Fibroblast of skin of back (primary cell): Measurements from ENCODE around the gene GPRASP3. TPM values are rescaled to one million over a fixed set of nuclear protein-coding genes. Genes with fewer than 3 reads are reported as not detected.
"Not testable (repeated sequence)": the region's sequence is repeated elsewhere in the genome, so short reads cannot be mapped to it uniquely, and the experiment has no call there.

Experiments used
- DNase-seq: peaks from one replicate; pipeline ENCODE4 v3.0.0-alpha.2; 2013
- polyA plus RNA-seq, 2 experiments: library from polyadenylated mRNA; unstranded; fragments of 120-200 nt; gene quantifications; one replicate each; pipeline ENCODE4 v1.2.1, GENCODE V29; 2013; ENCODE audit not compliant: insufficient read length in 2 of 2

Gene GPRASP3, protein sequence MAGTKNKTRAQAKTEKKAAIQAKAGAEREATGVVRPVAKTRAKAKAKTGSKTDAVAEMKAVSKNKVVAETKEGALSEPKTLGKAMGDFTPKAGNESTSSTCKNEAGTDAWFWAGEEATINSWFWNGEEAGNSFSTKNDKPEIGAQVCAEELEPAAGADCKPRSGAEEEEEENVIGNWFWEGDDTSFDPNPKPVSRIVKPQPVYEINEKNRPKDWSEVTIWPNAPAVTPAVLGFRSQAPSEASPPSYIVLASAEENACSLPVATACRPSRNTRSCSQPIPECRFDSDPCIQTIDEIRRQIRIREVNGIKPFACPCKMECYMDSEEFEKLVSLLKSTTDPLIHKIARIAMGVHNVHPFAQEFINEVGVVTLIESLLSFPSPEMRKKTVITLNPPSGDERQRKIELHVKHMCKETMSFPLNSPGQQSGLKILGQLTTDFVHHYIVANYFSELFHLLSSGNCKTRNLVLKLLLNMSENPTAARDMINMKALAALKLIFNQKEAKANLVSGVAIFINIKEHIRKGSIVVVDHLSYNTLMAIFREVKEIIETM
- polyA plus RNA-seq (2013, experiment 1 of 2; ENCODE audit: insufficient read length), result 3.1 TPM
- polyA plus RNA-seq (2013, experiment 2 of 2; ENCODE audit: insufficient read length), result 2.8 TPM

DNA sequence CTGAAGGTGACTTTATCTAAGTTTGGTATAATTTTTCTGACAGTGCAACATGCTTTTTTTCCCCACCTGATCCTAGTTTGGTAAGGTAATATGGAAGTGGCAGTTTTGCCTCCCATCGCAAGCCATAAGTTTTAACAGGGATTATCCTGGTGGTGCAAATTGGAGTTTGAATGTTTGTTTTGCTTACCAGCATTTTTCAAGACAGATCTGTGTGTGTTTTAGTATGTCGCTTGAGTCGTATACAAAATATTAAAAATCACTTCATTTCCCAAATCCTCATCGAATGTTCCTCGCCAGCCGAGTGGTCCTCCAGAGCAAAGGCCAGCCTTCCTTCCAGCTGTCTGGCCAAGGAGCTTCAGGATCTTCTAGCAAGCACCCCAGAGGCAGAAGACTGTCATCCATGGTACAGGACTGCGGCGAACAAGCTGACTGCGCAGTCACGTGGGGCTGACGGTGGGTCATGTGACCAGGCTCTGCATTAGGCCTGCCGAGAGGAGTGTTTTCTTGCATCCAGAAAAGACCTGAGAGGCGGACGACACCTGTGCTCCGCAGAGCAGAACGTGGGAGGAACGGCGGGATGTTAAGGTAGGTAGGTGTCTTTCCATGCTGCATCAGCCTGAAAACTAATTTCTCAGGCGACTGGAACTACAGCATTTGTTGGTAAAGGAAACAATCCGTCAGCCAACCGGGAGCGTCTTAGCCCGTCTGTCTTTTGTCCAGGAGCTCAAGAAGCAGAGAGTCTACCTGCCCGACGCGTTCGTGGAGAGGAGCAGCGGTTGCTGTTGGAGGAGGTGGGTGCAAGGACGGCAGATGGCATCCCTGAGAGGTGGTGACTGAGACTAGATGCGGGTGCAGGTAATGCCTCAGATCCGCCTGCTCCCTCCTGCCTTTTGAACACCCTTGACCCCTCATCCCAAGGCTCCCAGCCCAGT is at the start of gene GPRASP3:
TSS of gene GPRASP3 (plus strand) at position 507 of the 932 bp plus-strand sequence. CDS start 28,253 bp downstream, outside the sequence.
- DNase-seq, result peak; percentile 73

DNA sequence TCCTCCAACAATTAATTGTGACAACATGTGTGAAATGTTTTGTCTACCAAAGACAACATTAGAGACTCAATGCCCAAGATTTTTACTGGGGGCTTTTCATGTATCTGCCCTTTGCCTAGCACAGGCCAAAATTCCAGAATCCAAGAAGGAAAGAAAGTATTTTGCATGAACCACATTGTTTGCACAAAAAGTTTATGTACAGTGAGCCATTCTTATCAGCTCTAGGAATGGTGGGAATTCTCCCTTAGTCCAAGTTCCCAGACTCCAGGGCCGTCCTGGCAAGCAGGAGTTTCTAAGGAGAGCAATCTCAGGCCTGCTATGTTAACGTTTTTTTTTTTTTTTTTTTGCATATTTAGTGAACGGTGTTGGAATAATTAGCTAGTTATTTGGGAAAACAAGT is 47.7 kb upstream of the GPRASP3 start:
- DNase-seq, result peak; percentile 77

DNA sequence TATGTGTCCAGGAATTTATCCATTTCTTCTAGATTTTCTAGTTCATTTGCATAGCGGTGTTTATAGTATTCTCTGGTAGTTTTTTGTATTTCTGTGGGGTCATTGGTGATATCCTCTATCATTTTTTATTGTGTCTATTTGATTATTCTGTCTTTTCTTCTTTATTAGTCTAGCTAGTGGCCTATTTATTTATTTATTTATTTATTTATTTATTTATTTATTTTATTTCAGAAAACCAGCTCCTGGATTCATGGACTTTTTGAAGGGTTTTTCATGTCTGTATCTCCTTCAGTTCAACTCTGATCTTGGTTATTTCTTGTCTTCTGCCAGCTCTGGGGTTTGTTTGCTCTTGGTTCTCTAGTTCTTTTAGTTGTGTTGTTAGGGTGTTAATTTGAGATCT is 43.1 kb upstream of the GPRASP3 start:
- not testable (repeated sequence) for DNase-seq

DNA sequence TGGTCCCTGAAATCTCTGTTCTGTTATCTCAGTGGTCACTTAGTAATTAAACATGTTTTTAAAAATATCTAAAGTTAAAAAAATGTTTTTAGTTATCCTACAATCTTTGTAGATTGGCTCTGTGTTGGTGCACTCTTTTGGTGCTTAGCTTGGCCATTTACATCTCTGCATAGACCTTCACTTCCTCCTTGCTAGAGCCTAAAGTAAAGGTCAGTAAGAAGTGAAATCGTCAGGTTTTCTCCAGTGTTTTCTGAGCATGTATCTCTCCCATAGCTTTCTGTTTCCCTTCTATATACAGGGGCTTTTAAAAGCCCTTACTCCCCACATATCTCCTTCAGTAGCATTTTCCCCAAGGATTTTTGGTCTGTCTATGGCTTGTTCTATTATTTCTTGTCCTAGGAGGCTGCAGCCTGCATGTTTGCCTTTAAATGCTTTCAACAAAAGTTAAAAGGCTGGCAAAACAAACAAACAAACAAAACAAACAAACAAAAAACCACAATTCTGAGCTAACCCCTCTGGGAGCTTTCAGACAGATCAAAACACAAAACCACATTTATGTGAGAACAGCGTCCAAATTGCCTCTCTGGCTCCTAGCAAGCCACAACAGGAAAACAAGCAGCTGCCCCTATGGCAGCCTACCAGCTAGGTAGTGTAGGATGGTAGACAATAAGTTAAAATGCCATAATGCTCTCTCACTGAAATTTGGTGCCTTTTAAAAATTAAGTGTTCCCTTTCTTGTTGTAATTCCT is 35.6 kb upstream of the GPRASP3 start:
- no peak for DNase-seq

DNA sequence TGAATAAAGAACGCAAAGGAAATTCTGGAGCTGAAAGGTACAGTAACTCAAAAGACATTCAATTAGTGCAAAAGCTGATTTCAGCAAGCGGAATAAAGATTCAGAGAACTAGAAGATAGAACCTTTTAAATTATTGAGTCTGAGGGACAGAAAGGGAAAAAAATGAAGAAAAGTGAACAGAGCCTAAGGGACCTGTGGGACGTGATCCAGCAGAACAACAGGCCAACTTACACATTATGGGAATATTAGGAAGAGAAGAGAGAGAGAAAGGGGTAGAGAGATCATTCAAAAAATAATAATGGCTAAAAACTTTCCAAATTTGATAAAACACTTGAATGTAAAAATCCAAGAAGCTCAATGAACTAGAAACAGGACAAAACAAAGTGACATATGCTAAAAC is 25.8 kb upstream of the GPRASP3 start:
- DNase-seq, result no peak

DNA sequence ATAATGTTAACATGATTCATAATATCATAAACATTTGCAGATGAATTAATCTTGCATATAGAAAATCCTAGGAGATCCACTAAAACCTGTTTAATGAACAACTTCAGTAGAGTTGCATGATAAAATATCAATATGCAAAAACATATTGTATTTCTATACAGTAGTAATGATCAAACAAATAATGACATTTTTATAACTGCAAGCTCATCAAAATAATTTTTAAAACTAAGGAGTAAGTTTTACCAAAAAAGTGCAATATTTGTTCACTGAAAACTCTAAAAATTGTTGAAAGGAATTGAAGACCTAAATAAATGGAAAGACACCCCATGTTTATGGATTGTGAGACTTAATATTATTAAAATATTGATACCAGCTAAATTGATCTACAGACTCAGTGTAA is 24.2 kb upstream of the GPRASP3 start:
- DNase-seq, result no peak

DNA sequence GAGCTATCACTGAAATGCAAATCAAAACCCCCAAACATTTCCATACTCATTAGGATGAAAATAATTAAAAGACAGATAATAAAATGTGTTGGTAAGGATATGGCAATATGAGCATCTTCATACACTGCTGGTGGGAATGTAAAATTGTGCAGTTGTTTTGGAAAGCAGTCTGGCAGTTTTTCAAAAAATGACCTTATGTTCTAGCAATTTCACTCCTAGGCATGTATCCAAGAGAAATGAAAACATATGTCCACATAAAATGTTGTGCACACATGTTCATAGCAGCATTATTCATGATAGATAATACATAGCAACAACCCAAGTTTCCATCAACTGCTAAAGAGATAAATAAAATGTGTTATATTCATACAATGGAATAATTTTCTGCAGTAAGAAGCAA is 23.0 kb upstream of the GPRASP3 start:
- peak; percentile 48 for DNase-seq

DNA sequence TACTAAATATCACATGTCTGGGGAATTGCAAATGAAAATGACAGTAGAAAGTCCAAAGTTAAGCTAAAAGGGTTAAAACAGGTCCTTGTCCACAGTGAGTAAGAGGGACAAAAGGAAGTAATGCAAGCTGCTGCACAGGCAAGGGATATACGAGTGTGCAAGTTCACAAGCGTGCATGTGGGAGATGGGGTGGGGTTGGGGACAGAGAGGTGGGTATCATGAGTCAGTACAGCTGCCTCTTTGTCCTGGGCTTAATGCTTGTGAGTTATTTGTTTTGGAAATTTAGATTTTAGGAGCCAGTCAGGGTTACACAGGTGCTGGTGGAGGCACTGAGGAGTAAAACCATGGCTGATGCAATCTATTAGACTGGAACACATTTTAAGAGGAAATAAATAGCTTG is 11.6 kb upstream of the GPRASP3 start:
- no peak for DNase-seq

DNA sequence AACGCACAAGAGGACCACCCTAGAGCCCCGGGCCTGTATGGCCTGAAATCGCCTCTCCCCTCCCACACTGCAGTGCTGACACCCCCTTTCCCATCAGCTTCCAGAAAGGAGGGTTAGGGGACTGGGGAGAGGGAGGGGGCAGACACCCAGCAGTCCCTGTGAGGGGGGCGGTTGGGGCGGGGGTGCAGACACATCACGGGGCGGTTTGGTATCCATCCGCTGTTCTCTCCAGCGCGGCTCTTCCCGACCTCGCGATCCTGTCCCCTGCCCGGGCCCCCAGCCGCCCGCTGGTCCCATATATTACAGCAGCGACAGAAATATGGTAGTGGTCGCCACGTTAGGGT is 8.7 kb upstream of the GPRASP3 start:
- DNase-seq, result no peak

DNA sequence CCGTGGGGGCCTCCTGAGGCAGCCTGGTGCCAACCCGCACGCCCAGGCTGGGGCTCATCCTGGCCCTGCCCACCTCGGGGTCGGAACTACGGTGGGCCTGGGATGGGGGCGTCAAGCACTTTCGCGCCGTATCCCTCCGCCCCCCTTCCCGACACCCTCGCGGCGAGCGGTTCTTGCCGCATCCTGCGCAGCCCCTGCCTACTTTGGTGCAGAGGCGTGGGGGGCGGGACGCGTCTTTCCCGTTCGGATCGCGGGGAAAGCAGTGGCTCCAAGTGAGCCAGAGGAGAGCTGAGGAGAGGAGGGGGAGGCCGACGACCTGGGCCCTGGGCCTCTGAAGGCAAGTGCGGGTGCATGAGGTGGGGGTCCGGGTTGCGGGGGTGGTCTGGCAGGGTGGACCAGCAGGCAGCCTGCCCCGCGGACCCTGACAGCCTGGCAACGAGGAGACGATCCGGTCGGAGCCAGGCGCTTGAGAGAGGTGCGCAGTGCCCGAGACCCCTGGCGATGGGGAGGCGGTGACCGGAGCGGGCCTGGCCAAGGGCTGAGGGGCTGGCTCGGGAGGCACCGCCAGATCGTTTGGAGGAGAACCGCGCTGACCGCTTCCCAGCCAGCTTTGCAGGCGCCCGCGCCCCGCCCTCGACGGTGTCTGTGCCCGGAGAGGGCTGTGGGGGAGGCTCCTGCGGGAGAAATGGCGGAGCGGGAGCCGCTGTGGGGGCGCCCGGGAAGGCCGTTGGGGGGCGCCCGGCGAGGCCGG is 8.2 kb upstream of the GPRASP3 start, which contains the start of gene GPRASP2:
TSS of gene GPRASP2 (plus strand) at position 233 of the 751 bp plus-strand sequence. CDS start 2,422 bp downstream, outside the sequence.
- DNase-seq, result peak; percentile 25

DNA sequence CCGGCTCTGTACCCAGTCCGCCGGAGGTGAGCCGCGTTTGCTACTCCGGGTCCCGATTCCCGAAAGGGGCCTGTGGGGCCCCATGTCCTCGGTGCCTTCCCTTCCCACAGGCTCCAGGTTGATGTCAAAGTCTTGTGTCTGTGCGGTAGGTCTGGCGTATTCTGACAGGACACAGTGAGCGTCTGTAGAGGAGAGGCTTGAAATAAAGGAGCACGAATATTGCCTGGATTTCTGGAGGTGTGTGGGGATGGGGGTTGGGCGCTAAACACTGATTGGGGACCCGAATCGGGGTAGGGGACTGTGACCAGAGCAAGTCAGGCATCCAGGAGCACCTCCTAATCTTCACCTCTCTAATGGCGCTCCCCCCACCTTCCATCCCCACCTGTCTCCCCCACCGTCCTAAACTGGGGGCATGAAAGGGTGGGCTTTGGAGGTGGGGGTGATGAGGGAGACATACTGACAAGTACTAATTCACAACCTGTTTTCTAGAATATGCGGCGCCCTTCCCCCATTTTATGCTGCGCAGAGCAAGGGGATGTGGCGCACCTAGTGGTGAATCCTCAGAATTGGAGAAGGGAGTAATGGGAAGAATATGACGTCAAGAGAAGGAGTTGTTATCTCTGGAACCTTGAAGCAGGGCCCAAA is 7.4 kb upstream of the GPRASP3 start:
- peak; percentile 53 for DNase-seq

DNA sequence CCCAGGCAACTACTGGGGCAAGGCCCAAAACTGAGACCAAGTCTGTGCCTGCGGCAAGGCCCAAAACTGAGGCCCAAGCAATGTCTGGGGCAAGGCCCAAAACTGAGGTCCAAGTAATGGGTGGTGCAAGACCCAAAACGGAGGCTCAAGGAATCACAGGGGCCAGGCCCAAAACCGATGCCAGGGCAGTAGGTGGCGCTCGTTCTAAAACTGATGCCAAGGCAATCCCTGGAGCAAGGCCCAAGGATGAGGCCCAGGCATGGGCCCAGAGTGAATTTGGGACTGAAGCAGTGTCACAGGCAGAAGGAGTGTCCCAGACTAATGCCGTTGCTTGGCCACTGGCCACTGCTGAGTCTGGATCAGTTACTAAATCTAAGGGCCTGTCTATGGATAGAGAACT is 5.5 kb upstream of the GPRASP3 start:
- no peak for DNase-seq

DNA sequence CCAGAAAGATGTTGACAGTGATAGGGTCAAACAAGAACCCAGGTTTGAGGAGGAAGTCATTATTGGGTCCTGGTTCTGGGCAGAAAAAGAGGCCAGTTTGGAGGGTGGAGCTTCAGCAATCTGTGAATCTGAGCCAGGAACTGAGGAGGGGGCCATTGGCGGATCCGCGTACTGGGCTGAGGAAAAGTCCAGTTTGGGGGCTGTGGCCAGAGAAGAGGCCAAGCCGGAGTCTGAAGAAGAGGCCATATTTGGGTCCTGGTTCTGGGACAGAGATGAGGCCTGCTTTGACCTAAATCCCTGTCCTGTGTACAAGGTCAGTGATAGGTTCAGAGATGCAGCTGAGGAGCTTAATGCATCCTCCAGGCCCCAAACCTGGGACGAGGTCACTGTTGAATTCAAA is 4.6 kb upstream of the GPRASP3 start:
- DNase-seq, result no peak

DNA sequence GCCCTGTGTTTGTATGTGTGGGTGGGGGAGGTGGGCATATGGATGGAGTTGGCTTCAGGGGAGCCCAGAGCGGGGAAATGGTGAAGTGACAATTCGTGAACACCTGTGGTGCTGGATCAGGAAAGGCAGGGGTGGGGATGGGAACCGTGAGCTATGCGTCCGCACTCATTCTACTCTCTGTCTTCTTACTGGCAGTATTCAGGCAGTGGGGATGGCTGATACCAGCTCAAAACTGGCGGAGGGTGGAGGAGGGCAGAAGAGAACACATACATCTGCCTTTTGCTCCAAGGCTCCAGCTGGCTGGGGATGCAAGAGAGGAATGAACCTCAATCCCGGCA is 595 bp downstream of the GPRASP3 start:
- DNase-seq, result not testable (repeated sequence)

DNA sequence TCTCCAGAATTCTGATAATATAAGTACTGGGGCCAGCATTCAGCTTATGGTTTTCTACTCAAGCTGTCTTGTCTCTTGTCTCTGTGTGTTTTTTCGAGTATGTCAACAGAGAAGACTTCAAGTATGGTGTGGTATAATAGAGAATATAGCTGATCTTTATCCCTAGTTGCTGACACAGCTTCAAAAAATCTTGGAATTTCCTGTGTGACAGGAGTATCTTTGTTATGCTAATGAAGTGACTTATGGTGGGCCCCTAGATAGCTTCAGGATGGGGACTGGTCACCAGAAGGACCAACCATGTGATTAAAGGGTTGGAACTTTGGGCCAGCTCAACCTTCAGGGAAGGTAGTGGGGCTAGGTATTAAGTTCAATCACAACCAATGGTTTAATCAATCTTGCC is 2.9 kb downstream of the GPRASP3 start:
- peak; percentile 32 for DNase-seq

DNA sequence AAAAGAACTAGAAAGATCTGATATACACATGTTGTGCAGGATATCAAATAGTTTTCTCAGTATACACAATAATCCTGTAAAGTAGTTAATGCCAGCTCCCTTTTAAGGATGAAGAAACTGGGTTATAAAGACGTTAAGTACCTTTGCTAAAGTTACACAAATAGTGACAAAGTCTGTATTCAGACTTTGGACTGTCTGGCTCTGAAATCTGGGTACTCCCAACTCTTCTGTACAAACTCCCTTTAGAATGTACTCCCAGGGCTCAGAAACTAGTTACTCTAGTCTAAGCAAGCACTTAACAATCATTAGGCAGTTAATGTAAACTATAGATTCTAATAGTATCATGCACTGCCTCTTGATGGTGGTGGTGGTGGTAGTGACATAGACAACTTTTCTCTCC is 7.2 kb downstream of the GPRASP3 start:
- no peak for DNase-seq

DNA sequence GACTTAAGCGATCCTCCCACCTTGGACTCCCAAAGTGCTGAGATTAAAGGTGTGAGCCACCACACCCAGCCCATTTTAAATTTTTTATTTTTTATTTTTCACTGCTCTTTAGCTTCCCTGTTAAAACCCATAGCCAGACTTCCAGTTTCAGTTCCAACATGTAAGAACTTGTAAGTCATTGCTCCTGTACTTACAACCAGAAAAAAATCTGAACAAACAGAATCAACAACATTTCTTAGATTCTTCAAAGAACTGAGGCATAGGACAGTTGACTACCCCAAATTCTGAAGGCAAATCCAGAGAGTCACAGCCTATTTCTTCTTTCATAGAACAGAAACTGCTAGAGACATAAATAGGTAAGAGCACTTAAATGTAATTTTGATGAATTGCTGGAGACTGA is 8.1 kb downstream of the GPRASP3 start:
- no peak for DNase-seq

DNA sequence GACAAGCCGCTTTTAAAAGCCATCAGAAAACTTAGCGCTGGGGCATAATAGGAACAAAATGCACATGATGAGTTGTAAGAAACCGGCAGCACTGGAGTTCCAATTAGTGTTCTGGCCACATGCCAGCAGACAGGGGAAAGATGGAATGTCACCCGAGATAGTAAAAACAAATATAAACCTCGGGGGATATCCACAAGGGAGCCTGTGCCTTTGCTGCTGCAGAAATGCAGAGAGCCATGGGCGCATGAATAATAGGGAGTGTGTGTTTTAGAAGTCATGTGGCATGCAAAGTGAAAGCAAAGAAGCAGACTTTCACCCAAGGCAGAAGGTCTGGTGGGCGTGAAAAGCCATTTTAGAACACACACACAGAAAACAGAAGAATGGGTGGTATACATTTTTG is 19.1 kb downstream of the GPRASP3 start:
- DNase-seq, result peak; percentile 54

DNA sequence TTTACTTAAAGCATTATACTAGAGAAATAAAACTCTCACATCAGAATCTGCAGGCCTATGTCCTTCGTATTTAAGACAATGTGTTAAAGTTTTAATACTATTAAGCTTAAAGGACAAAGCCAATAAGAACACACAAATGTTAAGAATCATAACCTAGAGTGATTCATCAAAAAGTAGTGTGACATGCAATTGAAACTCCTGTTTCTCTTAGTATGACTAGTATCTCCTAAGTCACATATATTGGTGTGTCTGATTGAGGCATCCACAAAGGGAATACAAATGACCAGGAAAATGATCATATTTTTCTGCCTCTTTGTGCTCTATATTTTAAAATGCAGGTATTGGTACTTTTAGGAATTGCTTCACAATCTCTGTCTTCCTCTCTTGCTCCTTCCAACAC is 23.8 kb downstream of the GPRASP3 start:
- DNase-seq, result no peak

DNA sequence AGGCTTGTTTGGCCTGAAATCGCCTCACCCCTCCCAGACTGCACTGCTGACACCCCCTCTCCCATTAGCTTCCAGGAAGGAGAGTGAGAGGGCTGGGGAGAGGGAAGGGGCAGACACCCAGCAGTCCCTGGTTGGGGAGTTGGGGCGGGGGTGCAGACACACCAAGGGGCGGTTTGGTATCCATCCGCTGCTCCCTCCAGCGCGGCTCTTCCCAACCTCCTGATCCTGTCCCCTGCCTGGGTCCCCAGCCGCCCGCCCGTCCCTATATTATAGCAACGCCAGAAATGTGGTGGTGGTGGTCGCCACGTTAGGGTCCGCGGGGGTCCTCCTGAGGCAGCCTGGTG is 24.9 kb downstream of the GPRASP3 start:
- no peak for DNase-seq

DNA sequence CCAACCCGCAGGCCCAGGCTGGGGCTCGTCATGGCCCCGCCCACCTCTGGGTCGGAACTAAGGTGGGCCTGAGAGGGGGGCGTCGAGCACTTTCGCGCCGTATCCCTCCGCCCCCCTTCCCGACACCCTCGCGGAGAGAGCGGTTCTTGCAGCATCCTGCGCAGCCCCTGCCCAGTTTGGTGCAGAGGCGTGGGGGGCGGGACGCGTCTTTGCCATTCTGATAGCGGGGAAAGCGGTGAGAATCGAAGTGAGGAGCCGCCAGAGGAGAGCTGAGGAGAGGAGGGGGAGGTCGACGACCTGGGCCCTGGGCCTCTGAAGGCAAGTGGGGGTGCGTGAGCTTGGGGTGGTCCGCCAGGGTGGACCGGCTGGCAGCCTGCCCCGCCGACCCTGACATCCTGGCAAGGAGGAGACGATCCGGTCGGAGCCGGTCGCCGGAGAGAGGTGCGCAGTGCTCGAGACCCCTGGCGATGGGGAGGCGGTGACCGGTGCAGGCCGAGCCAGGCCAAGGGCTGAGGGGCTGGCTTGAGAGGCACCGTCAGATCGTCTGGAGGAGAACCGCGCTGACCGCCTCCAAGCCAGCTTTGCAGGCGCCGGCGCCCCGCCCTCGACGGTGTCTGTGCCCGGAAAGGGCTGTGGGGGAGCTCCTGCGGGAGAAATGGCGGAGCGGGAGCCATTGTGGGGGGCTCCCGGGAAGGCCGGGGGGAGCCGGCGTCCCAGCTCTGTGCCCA is 25.5 kb downstream of the GPRASP3 start:
- DNase-seq, result peak; percentile 11
